Astrocyte of the cerebellum (primary cell): ENCODE results near the gene CCND1.
A peak's percentile ranks its signal among the peaks of the same experiment; 100 is the strongest.

Source experiments
- DNase-seq: peaks from one replicate; pipeline ENCODE4 v3.0.0-alpha.2; 2011; ENCODE audit warnings: low read depth
- H3K4me3 ChIP-seq: 2 replicates; pipeline ENCODE4 v1.5.1; 2011; ENCODE audit warnings: mild to moderate bottlenecking, low read depth, low read length, moderate library complexity
- CTCF ChIP-seq: IDR thresholded peaks from 2 replicates; pipeline ENCODE4 v1.5.1; 2012; ENCODE audit warnings: low read length, low read depth, moderate library complexity, mild to moderate bottlenecking; ENCODE audit errors: missing control alignments
- in situ Hi-C: cut with HindIII; loops from 2 replicates; pipeline ENCODE4 v1.10.0; 2017; ENCODE audit warnings: low sequenced_read_pairs

Gene CCND1

GRCh38 chr11:69661413-69661715, 20.4 kb downstream of the CCND1 start:
- in situ Hi-C loops, result no loop called here
- DNase-seq, result no peak
- no peak for TF ChIP-seq CTCF

GRCh38 chr11:69662021-69662698, 21.2 kb downstream of the CCND1 start:
- in situ Hi-C loops, result no loop called here
- no peak for DNase-seq
- no peak overlapping the region for H3K4me3 ChIP-seq
- peak; percentile 47 for TF ChIP-seq CTCF

More at GRCh38 chr11:69661413-69661715, 20.4 kb downstream of the CCND1 start:
- H3K4me3 ChIP-seq, result no peak overlapping the region

GRCh38 chr11:69662806-69663205, 21.9 kb downstream of the CCND1 start:
- DNase-seq, result no peak
- TF ChIP-seq CTCF, result no peak
- in situ Hi-C loops, result no loop called here
- no peak overlapping the region for H3K4me3 ChIP-seq

- no peak overlapping the region for H3K4me3 ChIP-seq
- in situ Hi-C loops, result no loop called here
- DNase-seq, result no peak
- no peak for TF ChIP-seq CTCF
These were observed 22.4 kb downstream of the CCND1 start for GRCh38 chr11:69663326-69663725.

GRCh38 chr11:69664103-69664775, 23.3 kb downstream of the CCND1 start:
- no peak for TF ChIP-seq CTCF
- DNase-seq, result no peak
- no peak overlapping the region for H3K4me3 ChIP-seq
- in situ Hi-C loops, result no loop called here

- no peak overlapping the region for H3K4me3 ChIP-seq
- no peak for TF ChIP-seq CTCF
- in situ Hi-C loops, result no loop called here
- DNase-seq, result no peak
These were observed 23.9 kb downstream of the CCND1 start for GRCh38 chr11:69664901-69665300.
